Brain pericyte (primary cell): Measurements from ENCODE around the gene SERPINA6.
"Not testable (repeated sequence)": the region's sequence is repeated elsewhere in the genome, so short reads cannot be mapped to it uniquely, and the experiment has no call there.

Experiments used
- DNase-seq: peaks from one replicate; pipeline ENCODE4 v3.0.0-alpha.2; 2012; ENCODE audit warnings: low read depth, low spot score

Gene SERPINA6

GRCh38 chr14:94292526-94292871 is 30.6 kb downstream of the SERPINA6 start:
- DNase-seq: no peak

DNA sequence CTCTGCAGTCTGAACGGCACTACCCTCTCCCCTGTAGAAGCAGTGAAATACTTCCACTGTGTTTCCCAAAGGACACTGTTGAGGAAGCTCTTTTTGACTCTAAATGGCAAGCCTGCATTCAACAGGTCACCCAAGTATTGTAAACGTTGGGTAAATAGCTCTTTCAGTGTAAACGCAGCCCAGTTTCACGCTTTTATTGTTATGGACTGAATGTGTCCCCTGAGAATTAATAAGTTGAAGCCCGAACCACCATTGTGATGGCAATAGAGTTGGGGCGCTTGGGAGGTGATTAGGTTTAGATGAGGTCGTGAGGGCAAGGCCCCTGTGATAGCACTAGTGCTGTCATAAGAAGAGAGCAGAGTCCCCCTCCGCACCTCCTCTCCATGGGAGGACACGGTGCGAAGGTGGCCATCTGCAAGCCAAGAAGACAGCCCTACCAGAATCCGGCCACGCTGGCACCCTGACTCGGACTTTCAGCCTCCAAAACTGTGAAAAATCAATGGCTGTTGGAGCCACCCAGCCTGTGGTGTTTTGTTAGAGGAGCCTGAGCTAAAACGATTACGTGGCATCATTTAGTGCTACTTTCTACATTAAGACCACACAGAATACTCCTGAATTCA is 31.1 kb downstream of the SERPINA6 start:
- no peak for DNase-seq

- DNase-seq: no peak
Measured at GRCh38 chr14:94291159-94291905, 31.8 kb downstream of the SERPINA6 start.

DNA sequence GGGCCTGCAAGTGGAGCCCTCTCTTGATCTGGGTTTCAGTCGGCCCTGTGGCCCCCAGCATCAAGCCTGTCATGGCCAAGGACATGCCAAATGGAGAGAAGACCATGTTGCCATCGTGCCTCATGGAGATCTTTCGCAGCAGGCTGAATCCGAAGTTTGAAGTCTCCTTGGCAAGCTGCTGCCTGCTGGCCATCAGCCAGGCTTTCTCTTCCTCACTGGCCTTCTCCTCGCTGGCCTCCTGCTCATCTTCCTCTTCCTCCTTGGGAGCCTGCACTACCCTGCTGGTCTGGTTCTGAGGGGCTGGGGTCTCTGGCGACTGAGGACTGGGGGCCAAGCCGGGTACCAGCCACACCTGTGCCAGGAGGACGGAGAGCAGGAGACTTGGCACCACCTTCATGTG is 32.9 kb downstream of the SERPINA6 start:
- DNase-seq: no peak

DNA sequence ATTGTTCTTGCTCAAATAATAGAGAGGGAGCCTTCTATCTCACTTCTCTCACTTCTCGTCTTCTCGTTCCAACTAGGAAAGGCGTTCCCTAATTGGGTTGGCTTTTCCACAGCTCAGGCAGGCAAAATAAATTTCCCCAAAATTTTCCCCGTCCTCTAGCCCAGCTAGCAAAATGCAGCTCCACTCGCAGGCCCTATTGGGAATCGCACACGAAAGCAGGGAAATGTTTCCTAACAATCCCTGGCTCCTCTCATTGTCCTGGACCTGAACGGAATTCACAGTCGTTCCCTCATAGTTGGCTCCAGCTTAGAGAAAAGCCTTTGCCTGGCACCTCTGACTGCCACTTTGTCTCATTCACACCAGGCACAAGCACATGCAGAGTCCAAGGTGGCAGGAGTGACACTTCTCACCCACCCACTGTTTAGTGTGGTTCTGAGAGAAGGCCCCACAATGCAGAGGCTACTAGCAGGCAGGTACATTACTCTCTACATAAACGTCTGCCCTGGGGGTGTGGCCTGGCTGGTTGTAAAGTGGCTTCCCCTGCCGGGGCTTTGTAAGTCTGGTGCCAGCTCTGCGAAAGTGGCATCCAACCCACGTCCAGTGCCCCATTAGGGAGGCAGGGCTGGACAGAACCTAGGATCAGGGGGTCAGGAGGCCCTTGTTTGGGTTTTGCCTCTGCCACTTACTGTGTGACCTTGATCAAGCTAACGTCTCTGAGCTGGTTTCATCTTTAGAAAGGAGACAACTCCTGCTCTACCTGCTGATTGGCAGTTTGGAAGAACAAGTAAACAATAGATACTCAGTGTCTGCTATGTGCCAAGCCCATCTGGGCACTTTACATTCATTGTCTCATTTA is 34.3 kb downstream of the SERPINA6 start:
- DNase-seq: no peak

DNA sequence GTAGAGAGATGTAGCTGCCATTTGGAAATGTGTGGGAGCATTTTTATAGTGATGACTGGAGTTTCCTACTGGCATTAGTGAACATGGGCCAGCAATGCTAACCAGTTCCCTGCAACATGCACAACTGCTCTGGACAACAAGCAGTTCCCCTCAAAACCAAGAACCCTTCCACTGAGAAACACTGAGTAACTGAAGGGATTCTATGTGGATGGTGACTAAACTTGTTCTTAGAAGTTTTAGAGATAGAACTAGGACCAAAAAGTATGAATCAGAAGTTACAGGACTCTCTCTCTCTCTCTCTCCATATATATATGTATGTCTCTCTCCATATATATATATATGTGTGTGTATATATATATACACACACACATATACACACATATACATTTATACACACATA is 38.0 kb downstream of the SERPINA6 start:
- no peak for DNase-seq

DNA sequence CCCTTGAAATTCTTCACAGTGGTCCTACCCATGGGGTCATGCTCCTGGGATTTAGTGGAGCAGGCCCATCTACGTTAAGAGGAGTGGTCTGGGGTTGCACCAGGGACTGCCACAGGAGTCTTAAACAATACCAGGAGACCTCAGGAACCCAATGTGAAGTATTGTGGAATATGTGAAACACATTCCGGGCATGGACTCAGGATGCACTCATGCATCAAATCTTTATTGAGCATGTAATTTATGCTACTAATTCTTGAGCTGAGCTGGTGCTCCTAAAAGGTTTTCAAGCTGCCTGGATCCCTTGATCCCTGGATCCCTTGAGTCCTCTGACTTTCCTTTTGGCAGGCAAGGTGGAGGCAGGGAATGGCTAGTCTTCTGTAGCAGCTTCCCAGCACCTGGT is 38.9 kb downstream of the SERPINA6 start:
- no peak for DNase-seq

- DNase-seq: no peak
Measured at GRCh38 chr14:94282991-94283723, 40.0 kb downstream of the SERPINA6 start.

DNA sequence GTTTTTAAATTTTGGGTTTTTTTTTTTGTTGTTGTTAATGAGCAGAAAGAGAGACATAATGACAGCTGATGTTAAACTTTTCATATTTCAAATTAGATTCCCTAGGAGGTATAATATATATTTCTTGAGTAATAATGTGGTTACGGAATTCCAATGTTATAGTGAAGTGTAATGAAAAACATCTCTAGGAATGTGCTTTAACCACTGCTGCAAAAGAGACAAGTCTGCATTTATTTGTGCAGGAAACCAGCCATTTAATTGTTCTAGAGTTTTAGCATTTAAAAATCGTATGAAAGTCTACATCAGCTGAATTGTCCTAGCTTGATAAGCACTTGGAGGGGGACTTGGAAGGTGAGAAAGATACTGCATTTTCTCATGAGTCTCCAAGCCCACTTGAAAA is 44.4 kb downstream of the SERPINA6 start:
- DNase-seq: no peak

DNA sequence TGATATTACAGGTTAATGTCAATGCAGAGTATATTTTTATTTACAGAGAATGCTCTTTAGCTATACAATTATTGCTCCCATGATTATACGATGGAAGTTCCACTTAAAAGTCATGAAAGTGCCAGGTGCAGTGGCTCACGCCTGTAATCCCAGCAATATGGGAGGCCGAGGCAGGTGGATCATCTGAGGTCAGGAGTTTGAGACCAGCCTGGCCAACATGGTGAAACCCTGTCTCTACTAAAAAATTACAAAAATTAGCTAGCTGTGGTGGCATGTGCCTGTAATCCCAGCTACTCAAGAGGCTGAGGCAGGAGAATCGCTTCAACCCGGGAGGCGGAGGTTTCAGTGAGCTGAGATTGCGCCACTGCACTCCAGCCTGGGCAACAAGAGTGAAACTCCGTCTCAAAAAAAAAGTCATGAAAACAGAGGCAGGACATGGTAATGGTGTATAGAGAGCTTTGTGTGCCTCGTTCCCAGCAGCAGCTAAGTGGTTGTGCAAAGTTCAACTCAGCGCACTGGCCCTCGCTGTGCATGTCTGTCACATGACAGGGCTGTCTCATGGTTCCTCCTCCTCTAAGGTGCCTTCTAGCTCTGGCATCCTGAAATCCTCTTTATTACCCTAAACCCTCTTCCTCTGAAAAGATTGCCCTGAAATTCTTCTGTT is 46.1 kb downstream of the SERPINA6 start:
- DNase-seq: not testable (repeated sequence)

- no peak for DNase-seq
Measured at GRCh38 chr14:94269156-94269555, 54.0 kb downstream of the SERPINA6 start.

DNA sequence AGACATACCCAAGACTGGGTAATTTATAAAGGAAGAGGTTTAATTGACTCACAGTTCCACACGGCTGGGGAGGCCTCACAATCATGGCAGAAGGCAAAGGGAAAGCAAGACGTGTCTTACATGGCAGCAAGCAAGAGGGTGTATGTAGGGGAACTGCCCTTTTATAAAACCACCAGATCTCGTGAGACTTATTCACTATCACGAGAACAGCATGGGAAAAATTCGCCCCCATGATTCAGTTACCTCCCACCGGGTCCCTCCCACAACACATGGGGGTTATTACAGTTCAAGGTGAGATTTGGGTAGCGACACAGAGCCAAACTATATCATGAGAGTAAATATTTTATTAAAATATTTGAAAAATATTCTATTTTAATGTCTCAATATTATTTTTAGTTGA is 54.6 kb downstream of the SERPINA6 start:
- not testable (repeated sequence) for DNase-seq

DNA sequence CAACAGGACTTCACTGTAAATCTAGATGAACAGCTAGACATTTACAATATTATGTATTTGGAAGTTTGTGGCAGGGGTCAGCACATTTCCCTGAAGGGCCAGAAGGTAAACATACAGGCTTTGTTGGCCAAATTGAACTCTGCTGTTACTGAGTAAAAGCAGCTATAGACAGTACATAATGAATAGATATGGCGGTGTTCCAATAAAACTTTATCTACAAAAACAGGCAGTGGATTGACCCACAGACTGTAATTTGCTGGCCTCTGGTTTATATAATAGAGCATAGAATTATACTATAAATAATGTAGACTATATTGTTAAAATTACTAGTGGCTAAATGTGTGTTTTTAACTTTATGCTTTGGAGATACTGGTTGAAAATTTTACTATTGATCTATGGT is 55.8 kb downstream of the SERPINA6 start:
- DNase-seq: no peak

DNA sequence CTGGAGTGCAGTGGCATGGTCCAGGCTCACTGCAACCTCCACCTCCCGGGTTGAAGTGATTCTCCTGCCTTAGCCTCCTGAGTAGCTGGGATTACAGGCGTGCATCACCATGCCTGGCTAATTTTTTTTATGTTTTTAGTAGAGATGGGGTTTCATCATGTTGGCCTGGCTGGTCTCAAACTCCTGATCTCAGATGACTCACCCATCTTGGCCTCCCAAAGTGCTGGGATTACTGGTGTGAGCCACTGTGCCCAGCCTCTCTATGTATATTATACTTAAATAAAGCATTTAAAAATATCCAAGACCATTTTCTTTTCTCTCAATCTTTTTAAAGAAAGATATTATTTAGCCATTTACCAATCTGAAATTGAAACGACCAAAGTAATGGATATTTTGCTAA is 58.9 kb downstream of the SERPINA6 start:
- DNase-seq: not testable (repeated sequence)
